AG09309 (cell line): Measurements from ENCODE around the gene EPYC.

Source experiments
- DNase-seq: peaks from one replicate; pipeline ENCODE4 v3.0.0-alpha.2; 2010; ENCODE audit warnings: low read depth
- H3K4me3 ChIP-seq: 2 replicates; pipeline ENCODE4 v1.5.1; 2011; ENCODE audit warnings: mild to moderate bottlenecking, low read depth, low read length, moderate library complexity; ENCODE audit not compliant: control insufficient read depth
- CTCF ChIP-seq: IDR thresholded peaks from 2 replicates; pipeline ENCODE4 v1.5.1; 2011; ENCODE audit warnings: mild to moderate bottlenecking, low read depth, low read length, inconsistent platforms; ENCODE audit not compliant: insufficient read depth, control insufficient read depth; ENCODE audit errors: missing control alignments

EPYC gene, protein sequence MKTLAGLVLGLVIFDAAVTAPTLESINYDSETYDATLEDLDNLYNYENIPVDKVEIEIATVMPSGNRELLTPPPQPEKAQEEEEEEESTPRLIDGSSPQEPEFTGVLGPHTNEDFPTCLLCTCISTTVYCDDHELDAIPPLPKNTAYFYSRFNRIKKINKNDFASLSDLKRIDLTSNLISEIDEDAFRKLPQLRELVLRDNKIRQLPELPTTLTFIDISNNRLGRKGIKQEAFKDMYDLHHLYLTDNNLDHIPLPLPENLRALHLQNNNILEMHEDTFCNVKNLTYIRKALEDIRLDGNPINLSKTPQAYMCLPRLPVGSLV

GRCh38 chr12:91004872-91005271 lies at the start of gene EPYC:
EPYC (minus strand) TSS chr12:91004972; CDS start chr12:91002565, 2,407 bp downstream.
- TF ChIP-seq CTCF: no peak
- DNase-seq: no peak
- no peak within 1 kb of the TSS for H3K4me3 ChIP-seq

DNA sequence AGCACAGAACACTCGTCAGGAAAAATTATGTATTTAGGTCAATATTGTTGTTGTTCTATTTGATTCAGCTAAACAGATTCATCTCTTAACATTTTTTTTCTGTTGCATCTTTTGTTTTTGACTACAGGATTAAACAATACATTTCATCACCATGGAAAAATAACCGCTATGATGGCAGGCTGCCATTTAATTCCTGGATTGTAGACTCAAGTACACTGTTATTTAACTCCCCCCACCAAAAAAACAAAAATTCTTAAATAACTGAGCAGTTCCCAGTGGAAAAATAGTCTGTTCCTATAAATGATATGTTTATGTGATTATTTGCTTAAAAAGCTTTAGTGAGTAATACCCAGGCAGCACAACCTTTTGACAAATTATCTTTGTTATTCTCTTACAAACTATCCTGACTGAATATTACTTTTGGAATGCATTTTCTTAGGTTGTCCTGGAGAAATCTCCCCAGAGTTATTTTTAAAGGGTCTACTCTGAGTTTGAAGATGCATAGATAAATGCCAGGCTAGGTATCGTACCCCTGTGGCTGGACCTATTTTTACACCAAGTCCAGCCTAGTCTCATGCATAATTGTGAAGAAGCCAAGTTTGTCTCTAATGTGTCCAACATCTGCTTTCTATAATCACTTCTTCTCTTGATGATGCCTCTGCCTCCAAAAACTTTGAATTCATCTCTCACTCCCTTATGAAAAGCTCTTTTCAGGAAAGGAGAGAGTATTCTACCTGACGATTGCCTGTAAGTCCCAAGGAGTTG lies 49.4 kb upstream of the EPYC start:
- no peak for TF ChIP-seq CTCF
- DNase-seq: peak; percentile 73
- no peak overlapping the region for H3K4me3 ChIP-seq

DNA sequence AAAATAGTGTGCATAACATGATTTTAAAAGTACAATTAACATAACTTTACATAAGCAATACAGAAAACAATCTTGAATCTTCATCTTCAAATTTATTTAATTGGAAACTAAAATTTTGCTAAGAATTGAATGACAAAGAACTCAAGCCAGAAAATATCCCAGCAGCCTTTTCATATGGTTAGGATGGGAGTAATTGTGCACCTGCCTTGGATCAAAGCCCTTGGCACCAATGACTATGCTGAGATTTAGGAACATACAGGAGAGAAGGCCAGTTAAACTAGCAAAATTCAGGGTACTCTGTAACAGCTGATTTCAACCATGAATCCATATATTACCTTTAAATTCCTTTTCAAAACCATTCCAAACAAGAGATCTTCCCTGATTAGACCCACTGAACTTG lies 47.3 kb upstream of the EPYC start:
- no peak for DNase-seq
- TF ChIP-seq CTCF: no peak
- no peak overlapping the region for H3K4me3 ChIP-seq

- no peak for DNase-seq
- no peak for TF ChIP-seq CTCF
- H3K4me3 ChIP-seq: no peak overlapping the region
Observed at GRCh38 chr12:91044586-91044985, 39.8 kb upstream of the EPYC start.

DNA sequence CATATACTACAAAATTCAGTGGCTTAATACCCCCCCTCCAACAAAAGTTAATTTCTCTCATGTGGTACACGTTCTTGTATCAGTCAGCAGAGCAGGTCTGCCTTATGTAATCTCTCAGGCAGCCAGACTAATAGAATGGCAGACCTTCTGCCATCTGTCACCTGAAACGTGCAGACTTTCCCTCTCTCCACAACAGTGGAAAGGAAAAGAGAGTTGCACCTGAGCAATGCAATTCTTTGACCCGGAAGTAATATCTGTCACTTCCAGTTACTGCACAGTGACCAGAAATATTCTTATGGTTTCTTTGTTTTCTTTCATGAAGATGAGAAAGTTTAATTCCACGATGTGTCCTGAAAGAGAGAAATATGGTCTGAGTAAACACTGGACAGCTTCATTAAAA lies 38.6 kb upstream of the EPYC start:
- DNase-seq: no peak
- TF ChIP-seq CTCF: no peak
- no peak overlapping the region for H3K4me3 ChIP-seq

DNA sequence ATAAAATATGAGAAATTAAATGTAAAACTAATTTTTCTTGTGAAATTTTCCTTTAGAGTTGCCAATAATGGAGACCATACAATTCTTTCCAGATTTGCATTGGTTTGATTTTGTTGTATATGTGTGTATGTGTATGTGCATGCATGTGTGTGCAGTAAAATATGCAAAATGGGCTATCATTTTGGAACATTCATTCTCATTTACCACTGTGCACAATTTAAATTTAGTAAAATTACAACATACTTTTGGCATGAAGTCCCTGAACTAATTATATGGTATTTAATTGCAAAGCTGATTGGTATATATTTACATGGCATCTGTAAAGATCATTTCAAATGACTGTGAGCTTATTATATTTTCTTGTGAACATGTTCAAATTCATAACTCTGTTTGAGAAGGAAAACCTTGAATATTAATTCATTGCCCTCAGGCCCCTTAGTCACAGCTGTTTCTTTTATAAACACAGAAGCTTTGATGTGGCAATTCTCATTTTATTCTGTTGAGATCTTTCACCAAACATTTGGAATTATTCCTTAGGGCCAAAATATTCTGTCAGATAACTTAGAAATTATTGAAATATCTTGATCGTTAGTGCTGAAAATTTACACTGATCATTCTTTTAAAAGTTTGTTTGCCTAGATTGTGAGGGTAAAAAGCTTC lies 35.5 kb upstream of the EPYC start:
- DNase-seq: no peak

More for the DNA sequence above, 35.5 kb upstream of the EPYC start:
- no peak overlapping the region for H3K4me3 ChIP-seq
- TF ChIP-seq CTCF: no peak
